Kidney (tissue), 14 donors: ENCODE data around the gene YIPF1. TPM values are rescaled to one million over a fixed set of nuclear protein-coding genes. Genes with fewer than 3 reads are reported as not detected.

Source experiments
- DNase-seq, 5 donors: peaks; one replicate each; pipeline ENCODE4 v3.0.0-alpha.2; 2013 to 2020
- FAIRE-seq: peaks from 2 replicates; lab custom pipeline; 2012; peaks lifted over from hg19 to GRCh38; lab: Jason Lieb, UNC
- H3K27ac ChIP-seq, 2 donors: one replicate each; pipeline ENCODE4 v1.7.0; 2013; ENCODE audit warnings: low read depth in 2 of 2, low read length in 2 of 2, inconsistent platforms in 1 of 2
- H3K27me3 ChIP-seq: one replicate; pipeline ENCODE4 v1.7.1; 2013; ENCODE audit warnings: low read length, inconsistent platforms; ENCODE audit not compliant: control insufficient read depth, insufficient read depth
- H3K36me3 ChIP-seq, 3 donors: one replicate each; pipeline versions ENCODE4 v1.7.0 to v1.7.1; 2013; ENCODE audit warnings: low read length in 3 of 3, control low read depth in 1 of 3, inconsistent platforms in 1 of 3; ENCODE audit not compliant: insufficient read depth in 3 of 3, control insufficient read depth in 2 of 3
- H3K4me1 ChIP-seq, 3 donors: one replicate each; pipeline versions ENCODE4 v1.7.0 to v1.7.1; 2013; ENCODE audit warnings: low read length in 3 of 3, inconsistent platforms in 1 of 3, low read depth in 1 of 3; ENCODE audit not compliant: control insufficient read depth in 2 of 3, insufficient read depth in 2 of 3
- H3K4me3 ChIP-seq, 3 donors: one replicate each; pipeline versions ENCODE4 v1.7.0 to v1.8.1; 2013; ENCODE audit warnings: low read length in 3 of 3, control low read depth in 1 of 3, inconsistent platforms in 1 of 3
- H3K9ac ChIP-seq, 3 donors: one replicate each; pipeline versions ENCODE4 v1.7.0 to v1.7.1; 2013; ENCODE audit warnings: low read length in 3 of 3, control low read depth in 1 of 3, inconsistent platforms in 1 of 3
- H3K9me3 ChIP-seq, 3 donors: one replicate each; pipeline versions ENCODE4 v1.7.0 to v1.7.1; 2013; ENCODE audit warnings: low read length in 3 of 3, control low read depth in 1 of 3, inconsistent platforms in 1 of 3; ENCODE audit not compliant: control insufficient read depth in 2 of 3, insufficient read depth in 1 of 3
- intact Hi-C: fragments of 100-400 bp; cut with DNase I; formaldehyde crosslinking; loops from one replicate; pipeline ENCODE4 v1.11.1; 2022
- polyA plus RNA-seq: library from polyadenylated mRNA; stranded (reverse); fragments of 350-450 nt; fragmentation: Illumina TruSeq; extraction: RNeasy Lipid Tissue Mini Kit (QIAGEN cat#74804); gene quantifications from one replicate; pipeline ENCODE4 v1.2.3, GENCODE V29; 2014; ENCODE audit warnings: low read depth, low replicate concordance; ENCODE audit not compliant: insufficient read depth
- total RNA-seq: library from RNA; stranded (reverse); fragmentation: NEBNext Ultra II Directional; extraction: Animal tissue kit (Norgen Biotek cat#: 25700); gene quantifications from one replicate; pipeline ENCODE4 v1.2.1, GENCODE V29; 2021
- TF ChIP-seq, protein P1 (sequence below): IDR thresholded peaks from 3 replicates; pipeline ENCODE4 v1.5.1; 2012; ENCODE audit warnings: mild to moderate bottlenecking, moderate library complexity, borderline replicate concordance; ENCODE audit not compliant: insufficient read depth; ENCODE audit errors: extremely low read depth
- donor health status: control.
- donor health status: control.
- donor health status: control.
- donor health status: control.
- donor health status: control.
- donor health status: DM: yes; HTN: yes; CAD: no.
- donor health status: Normal renal cell carcinoma (clear cell type).

YIPF1 gene
- total and polyA plus RNA-seq, 2 donors from 2014 or later = 33.3 to 49.4 TPM

DNA sequence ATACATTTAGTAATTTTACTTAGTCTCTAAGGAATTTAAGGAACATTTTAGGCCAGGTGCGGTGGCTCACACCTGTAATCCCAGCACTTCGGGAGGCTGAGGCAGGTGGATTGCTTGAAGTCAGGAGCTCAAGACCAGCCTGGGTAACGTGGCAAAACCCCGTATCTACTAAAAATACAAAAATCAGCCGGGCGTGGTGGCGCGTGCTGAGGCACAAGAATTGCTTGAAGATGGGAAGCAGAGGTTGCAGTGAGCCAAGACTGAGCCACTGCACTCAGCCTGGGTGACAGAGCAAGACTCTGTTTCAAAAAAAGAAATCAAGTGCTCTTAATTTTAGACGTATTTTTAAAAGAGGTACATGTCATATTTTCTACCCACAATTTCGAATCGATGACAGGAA, 54.8 kb downstream of the YIPF1 start:
- no peak for DNase-seq
- no peak overlapping the region for H3K4me3 ChIP-seq
- FAIRE-seq = no peak
- no peaks in the 10 kb centered on the region for H3K36me3 ChIP-seq
- intact Hi-C loops = no loop called here
- no peak overlapping the region for H3K27ac ChIP-seq
- no peaks in the 10 kb centered on the region for H3K27me3 ChIP-seq
- H3K4me1 ChIP-seq = no peaks in the 10 kb centered on the region
- no peak overlapping the region for H3K9ac ChIP-seq
- H3K9me3 ChIP-seq = no peaks in the 10 kb centered on the region
- TF ChIP-seq, protein P1, sequence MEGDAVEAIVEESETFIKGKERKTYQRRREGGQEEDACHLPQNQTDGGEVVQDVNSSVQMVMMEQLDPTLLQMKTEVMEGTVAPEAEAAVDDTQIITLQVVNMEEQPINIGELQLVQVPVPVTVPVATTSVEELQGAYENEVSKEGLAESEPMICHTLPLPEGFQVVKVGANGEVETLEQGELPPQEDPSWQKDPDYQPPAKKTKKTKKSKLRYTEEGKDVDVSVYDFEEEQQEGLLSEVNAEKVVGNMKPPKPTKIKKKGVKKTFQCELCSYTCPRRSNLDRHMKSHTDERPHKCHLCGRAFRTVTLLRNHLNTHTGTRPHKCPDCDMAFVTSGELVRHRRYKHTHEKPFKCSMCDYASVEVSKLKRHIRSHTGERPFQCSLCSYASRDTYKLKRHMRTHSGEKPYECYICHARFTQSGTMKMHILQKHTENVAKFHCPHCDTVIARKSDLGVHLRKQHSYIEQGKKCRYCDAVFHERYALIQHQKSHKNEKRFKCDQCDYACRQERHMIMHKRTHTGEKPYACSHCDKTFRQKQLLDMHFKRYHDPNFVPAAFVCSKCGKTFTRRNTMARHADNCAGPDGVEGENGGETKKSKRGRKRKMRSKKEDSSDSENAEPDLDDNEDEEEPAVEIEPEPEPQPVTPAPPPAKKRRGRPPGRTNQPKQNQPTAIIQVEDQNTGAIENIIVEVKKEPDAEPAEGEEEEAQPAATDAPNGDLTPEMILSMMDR = no peak

GRCh38 chr1:53833393-53833792, 56.2 kb downstream of the YIPF1 start:
- H3K9me3 ChIP-seq = no peaks in the 10 kb centered on the region

DNA sequence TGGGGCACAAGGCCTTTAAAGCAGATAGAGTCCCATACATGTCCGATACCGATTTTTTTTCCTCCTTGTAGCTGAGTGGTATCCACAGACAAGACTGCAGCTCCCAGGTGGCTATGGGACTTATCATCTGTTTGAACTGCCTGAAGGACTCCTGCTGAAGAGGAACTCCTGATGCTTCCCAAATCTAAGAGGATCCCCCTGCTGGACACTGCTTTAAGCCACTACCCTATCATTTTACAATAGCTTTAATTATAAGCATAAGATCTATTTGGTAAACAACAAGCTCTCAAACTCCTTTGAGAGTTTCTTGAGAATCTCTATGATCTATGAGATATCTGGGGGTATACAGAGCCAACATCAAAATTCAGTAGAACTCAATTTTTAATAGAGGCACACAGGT, 63.2 kb downstream of the YIPF1 start:
- no peaks in the 10 kb centered on the region for H3K9me3 ChIP-seq
- TF ChIP-seq, protein P1 = no peak
- no peaks in the 10 kb centered on the region for H3K4me1 ChIP-seq
- H3K9ac ChIP-seq = no peak overlapping the region
- no peak for DNase-seq
- FAIRE-seq = no peak
- no peak overlapping the region for H3K27ac ChIP-seq
- H3K4me3 ChIP-seq = no peak overlapping the region
- intact Hi-C loops = no loop called here
- peaks cover 0 to 6% (median 2%) of the 10 kb centered on the region in 3 donors for H3K36me3 ChIP-seq
- H3K27me3 ChIP-seq = no peaks in the 10 kb centered on the region

More at GRCh38 chr1:53833393-53833792, 56.2 kb downstream of the YIPF1 start:
- H3K27me3 ChIP-seq = no peaks in the 10 kb centered on the region
- H3K27ac ChIP-seq = no peak overlapping the region
- FAIRE-seq (no peak), DNase-seq (no peak)
- peaks cover 0 to 2% (median 0%) of the 10 kb centered on the region in 3 donors for H3K36me3 ChIP-seq
- H3K4me3 ChIP-seq = no peak overlapping the region
- TF ChIP-seq, protein P1 = no peak
- H3K9ac ChIP-seq = no peak overlapping the region
- intact Hi-C loops = no loop called here
- no peaks in the 10 kb centered on the region for H3K4me1 ChIP-seq

DNA sequence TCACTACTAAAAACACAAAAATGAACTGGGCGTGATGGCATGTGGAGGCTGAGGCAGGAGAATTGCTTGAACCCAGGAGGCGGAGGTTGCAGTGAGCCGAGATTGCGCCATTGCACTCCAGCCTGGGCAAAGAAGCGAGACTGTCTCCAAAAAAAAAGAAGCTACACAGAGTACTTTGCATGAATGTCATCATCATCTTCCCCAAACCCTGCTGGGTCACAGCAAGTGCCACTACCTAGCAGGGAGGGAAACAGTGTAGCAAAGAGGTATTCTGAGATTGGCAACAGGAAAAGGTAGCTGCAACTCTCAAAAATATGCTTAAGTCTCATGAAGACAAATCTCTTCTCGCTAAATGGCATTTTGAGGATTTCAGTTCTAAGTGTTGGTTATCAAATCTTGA, 64.3 kb downstream of the YIPF1 start:
- DNase-seq = no peak
- H3K9me3 ChIP-seq = no peaks in the 10 kb centered on the region
- no peaks in the 10 kb centered on the region for H3K27me3 ChIP-seq
- H3K9ac ChIP-seq = no peak overlapping the region
- no peak for FAIRE-seq
- intact Hi-C loops = no loop called here
- H3K4me3 ChIP-seq = no peak overlapping the region
- H3K4me1 ChIP-seq = no peaks in the 10 kb centered on the region
- TF ChIP-seq, protein P1 = no peak
- peaks cover 0 to 6% (median 2%) of the 10 kb centered on the region in 3 donors for H3K36me3 ChIP-seq
- no peak overlapping the region for H3K27ac ChIP-seq
